GM18870 (cell line): ENCODE results near the gene CTSD.

Source experiments
- ATAC-seq: cut with Tn5 transposase; IDR thresholded peaks from one replicate; pipeline ENCODE4 v1.9.1; 2021; ENCODE audit warnings: moderate library complexity; ENCODE audit not compliant: unreplicated experiment

The CTSD gene

GRCh38 chr11:1782831-1783724 lies 19.4 kb upstream of the CTSD start:
- ATAC-seq: no peak

GRCh38 chr11:1782031-1782590 lies 18.4 kb upstream of the CTSD start:
- no peak for ATAC-seq

GRCh38 chr11:1781593-1781975 lies 17.9 kb upstream of the CTSD start:
- no peak for ATAC-seq

DNA sequence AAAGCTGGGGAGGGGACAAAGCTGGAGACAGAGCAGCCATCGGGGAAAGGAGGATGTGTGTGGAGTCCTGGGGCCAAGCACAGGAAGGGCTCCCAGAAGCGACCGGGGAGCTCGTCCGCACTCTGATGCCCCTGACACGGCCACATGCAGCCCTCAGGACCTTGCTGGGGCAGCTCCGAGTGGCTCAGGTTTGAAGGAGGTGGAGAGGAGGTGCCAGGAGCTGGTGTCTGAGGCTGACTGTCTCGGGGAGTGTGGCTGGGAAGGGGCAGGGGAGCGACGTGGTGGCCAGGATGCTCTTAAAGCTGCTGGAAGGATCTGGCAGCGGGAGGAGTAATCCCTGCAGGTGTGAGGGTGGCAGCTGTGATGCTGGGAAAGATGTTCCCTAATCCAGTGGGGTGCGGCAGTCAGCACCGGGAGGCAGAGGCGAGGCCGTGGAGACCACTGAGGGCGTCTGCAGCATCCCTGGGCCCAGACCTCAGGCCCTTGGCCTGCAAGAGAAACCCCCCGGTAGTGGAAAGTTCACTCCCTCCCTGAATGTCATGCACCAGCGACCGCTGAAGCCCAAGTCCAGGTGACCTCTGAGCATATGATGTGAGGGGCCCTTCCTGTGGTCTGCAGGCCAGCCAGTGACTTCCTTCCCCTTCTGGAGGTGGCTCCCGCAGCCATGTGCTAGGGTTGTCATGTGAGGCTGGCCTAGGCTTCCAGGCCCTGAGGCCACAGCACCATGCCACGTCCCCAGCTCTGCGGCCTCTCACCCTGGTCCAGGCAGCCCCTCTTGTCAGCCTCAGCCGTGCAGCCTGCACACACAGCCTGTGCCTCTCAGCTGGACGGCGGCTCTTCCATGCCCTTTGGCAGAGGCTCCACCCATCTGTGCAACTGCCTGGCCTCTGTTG lies 17.2 kb upstream of the CTSD start:
- no peak for ATAC-seq

GRCh38 chr11:1779806-1780699 lies 16.3 kb upstream of the CTSD start:
- no peak for ATAC-seq

DNA sequence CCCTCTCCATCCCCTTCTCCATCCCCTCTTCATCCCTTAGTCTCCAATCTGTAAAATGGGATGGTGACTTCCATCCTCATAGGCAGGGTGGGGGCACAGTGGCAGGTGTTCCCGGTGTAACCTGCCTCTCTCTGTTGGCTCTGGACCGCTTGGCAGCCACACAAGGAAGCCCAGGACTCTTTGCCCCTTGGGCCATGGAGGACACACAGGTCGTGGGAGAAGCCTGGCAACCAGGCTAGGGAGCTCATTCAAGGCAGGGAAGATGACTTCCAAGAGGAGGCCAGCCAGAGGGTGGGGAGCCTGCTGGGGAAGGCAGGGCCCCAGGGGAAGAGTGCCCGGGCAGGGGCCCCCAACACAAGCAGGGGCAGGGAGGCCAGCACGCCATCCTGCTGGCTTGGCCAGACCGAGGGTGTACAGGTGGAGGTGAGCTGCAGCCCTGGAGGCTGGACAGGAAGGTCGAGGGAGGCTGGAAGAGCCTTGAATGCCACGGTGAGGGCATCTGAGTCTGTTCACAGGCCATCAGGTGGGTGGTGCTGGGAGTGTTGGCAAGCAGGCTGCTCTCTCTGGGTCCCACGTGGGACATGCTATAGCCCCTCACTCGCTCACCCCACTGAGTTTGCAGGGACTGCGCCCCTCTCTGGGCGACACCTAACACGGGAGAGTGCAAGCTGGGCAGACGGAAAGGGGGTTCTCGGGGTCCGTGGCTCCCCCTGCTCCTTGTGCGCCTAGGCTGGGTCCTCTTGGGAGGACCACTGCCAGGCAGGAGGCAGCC lies 15.5 kb upstream of the CTSD start:
- no peak for ATAC-seq

DNA sequence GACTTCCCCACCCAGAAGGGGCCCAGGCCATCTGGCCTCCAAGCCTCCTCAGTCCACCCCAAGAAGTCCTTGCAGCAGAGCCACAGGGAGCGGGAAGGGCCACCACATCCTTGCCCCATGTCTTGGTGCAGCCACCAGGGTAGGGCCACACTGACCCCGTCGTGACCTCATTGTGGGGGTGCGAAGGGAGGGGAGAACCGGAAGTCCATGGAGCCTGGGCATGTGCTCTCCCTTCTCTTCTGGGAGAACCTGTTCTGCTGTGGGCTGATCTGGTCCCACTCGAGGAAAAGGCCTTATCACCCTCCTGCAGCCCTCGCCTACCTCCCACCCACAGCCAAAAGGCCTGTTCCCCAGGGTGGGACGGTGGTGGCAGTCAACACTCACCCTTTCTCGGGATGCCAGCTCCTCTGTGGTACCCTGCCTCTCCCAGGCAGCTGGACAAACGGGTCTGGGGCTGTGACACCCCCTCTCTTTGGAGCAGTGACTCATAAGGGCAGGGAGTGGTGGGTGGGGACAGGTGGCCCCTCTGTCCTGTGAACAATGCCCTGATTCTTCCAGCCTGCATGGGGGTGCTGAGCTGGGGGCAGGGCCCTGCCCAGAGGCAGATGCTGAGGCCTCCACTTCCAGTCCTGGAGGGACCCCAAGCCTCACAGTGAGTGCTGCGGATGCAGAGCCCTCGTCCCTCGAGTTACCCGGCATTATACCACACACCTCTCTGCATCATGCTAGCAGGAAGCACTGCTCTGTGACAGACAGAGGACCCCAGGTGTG lies 14.6 kb upstream of the CTSD start:
- ATAC-seq: no peak

GRCh38 chr11:1777737-1778136 lies 14.0 kb upstream of the CTSD start:
- no peak for ATAC-seq

DNA sequence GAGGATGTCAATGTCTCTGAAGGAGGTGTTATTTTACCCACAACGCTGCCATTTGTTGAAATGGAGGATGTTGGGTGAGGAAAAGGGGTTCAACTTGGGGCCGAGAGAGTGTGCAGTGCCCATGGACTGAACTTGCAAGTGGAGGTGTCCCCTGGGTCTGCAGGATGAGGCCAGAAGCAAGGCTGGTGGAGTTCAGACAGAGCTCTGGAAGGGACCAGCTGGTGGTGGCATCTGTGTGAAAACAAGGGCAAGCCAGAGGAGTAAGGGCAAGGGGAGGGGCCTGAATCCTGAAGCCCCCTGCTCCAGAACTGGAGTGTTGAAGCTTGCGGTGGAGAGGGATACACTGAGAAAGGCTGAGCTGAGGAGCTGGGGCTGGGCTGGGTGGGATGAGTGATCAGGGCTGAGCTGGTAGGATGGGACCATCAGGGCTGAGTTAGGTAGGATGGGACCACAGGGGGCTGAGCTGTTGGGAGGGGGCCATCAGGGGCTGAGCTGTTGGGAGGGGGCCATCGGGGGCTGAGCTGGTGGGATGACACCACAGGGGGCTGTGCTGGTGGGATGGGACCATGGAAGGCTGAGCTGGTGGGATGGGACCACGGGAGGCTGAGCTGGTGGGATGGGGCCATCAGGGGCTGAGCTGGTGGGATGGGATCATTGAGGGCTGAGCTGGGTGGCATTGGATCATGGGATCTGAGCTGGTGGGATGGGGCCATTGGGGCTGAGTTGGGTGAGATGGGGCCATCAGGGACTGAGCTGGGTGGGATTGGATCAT lies 13.4 kb upstream of the CTSD start:
- no peak for ATAC-seq

GRCh38 chr11:1776331-1776851 lies 12.7 kb upstream of the CTSD start:
- ATAC-seq: no peak

DNA sequence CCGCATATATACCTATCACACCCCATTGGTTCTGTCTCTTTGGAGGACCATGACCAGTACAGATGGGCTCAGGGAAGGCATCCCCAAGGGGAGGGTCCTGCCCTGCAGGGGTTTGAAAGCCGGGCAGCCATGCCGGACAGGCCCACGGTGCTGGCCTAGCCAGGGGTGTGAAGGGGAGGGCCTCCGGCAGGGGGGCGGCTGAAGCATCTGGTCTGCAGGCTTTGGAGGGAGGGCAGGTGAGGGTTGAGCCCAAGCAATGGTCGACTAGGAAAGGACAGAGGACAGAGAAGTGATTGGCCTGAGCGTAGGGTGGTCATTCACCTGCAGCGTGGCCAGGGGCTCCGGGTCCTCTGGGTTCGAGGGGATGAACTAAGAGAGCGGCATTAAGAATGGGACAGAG lies 11.2 kb upstream of the CTSD start:
- no peak for ATAC-seq

DNA sequence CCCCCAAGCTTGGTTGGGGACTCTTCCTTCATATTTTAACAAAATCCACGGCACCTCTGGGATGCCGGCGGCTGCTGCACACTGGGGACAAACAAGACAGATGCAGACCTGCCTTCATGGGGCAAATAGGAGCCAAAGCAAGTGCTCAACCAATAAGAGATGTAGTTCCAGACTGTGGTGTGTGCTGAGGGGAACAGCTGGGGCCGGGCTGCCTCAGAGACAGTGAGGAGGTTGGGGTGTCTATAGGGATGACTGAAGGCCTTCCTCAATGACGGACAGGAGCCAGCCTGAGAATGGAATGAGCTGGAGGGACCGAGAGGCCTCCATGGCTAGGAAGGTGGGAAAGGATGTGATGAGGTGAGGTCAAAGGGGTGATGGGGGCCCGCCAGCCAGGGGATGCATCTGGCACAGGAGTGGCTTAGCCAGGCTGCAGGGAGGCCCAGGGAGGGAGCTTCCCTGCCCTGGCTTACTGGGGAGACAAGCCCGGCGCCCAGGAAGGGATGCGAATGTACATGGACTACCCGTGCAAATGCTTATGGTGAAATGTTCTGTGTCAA lies 10.3 kb upstream of the CTSD start:
- ATAC-seq: no peak

DNA sequence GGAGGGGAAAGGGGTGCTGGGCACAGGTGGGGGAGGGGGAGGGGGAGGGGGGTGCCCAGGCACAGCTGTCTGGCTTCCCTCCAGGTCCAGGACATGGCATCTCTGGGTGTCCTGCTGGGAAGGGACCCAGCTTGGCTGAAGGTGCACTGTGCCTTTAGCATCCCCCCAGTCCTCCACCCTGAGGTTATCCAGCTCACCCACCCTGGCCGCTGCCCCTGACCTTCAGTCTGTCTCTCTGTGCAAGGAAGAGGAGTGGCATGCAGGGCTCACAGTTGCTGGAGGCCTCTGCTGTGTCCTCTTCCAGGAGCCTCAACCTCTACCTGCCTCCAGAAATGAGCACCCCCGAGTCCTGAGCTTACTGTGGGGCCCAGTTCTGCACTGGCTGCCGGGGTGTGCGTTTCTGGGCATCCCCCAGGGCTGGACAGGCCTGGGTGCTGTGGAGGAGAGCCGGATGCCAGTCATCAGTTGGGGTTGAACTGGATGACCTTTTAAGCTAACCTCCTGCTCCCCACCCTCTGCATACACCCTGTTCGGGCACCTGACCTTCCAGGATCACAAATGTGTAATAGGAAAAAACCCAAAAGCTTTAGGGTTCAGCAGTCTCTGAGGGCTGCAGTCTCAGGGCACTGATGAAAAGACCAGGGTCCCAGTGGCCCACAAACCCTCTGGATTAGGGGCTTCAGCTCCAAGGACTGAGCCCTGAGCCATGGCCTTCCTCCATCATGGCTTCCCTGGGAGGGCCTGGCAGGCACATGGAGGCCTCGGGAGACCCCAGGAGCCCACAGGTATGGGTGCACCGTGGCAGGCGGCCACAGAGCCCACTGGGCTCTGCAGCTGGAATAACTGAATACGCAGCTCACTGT lies 9.6 kb upstream of the CTSD start:
- ATAC-seq: no peak

GRCh38 chr11:1772270-1773130 lies 8.8 kb upstream of the CTSD start:
- ATAC-seq: no peak

DNA sequence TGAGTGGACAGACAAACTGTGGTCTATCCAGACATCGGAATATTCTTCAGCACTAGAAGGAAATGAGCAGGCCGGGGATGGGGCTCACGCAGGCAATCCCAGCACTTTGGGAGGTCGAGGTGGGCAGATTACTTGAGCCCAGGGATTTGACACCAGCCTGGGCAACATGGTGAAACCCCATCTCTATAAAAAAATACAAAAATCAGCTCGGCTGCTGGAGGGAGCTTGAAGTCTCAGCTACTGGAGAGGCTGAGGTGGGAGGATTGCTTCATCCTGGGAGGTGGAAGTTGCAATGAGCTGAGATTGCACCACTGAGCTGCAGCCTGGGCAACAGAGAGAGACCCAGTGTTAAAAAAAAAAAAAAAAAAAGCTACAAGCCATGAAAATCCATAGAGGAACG lies 8.0 kb upstream of the CTSD start:
- ATAC-seq: no peak

DNA sequence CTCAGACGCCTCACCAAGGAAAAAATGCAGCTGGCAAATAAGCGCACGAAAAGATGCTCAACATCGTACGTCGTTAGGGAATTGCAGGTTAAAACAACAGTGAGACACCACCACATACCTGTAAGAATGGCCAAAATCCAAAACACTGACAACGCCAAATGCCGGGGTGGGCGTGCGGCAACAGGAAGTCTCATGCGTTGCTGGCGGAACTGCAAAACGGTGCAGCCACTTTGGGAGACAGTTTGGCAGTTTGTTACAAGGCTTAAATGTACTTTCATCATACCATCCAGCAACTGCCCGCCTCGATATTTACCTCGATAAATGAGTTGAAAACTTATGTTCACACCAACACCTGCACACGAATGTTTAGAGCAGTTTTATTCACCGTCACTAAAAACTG lies 7.5 kb upstream of the CTSD start:
- ATAC-seq: no peak
